ENCODE measurements around the gene KIR3DL3.
"Not testable (repeated sequence)": the region's sequence is repeated elsewhere in the genome, so short reads cannot be mapped to it uniquely, and the experiment has no call there.

The KIR3DL3 gene

GRCh38 chr19:54729416-54730188 is 5.4 kb downstream of the KIR3DL3 start:
- in situ Hi-C loops (cut with MboI; ENCODE audit: low sequenced_read_pairs, unreplicated experiment) = no loop called here
- DNase-seq (ENCODE audit: low spot score) = no peak
- no peak for TF ChIP-seq CTCF (IDR thresholded peaks at IDR 0.05; ENCODE audit: borderline replicate concordance, control extremely low read depth, extremely low read depth, insufficient read depth, missing control alignments)

- in situ Hi-C loops (cut with MboI; ENCODE audit: low sequenced_read_pairs, unreplicated experiment) = no loop called here
- DNase-seq (ENCODE audit: low spot score) = no peak
- TF ChIP-seq CTCF (IDR thresholded peaks at IDR 0.05; ENCODE audit: borderline replicate concordance, control extremely low read depth, extremely low read depth, insufficient read depth, missing control alignments) = no peak
Observed at GRCh38 chr19:54731191-54731590, 6.9 kb downstream of the KIR3DL3 start.

GRCh38 chr19:54738306-54738705 is 14.1 kb downstream of the KIR3DL3 start, which contains the start of gene KIR2DL3:
Gene KIR2DL3, plus strand, starts transcription at chr19:54738513. Its CDS starts 33 bp downstream, at chr19:54738546.
- in situ Hi-C loops (cut with MboI; ENCODE audit: low sequenced_read_pairs, unreplicated experiment); DNase-seq (ENCODE audit: low spot score): not testable (repeated sequence)

GRCh38 chr19:54738715-54739114 is 14.5 kb downstream of the KIR3DL3 start:
- no peak for DNase-seq (ENCODE audit: low spot score)
- in situ Hi-C loops (cut with MboI; ENCODE audit: low sequenced_read_pairs, unreplicated experiment) = no loop called here
- TF ChIP-seq CTCF (IDR thresholded peaks at IDR 0.05; ENCODE audit: borderline replicate concordance, control extremely low read depth, extremely low read depth, insufficient read depth, missing control alignments) = no peak

GRCh38 chr19:54739587-54740497 is 15.6 kb downstream of the KIR3DL3 start:
- in situ Hi-C loops (cut with MboI; ENCODE audit: low sequenced_read_pairs, unreplicated experiment) = no loop called here
- no peak for TF ChIP-seq CTCF (IDR thresholded peaks at IDR 0.05; ENCODE audit: borderline replicate concordance, control extremely low read depth, extremely low read depth, insufficient read depth, missing control alignments)
- DNase-seq (ENCODE audit: low spot score) = no peak

GRCh38 chr19:54741950-54742349 is 17.7 kb downstream of the KIR3DL3 start:
- DNase-seq (ENCODE audit: low spot score); in situ Hi-C loops (cut with MboI; ENCODE audit: low sequenced_read_pairs, unreplicated experiment): not testable (repeated sequence)

GRCh38 chr19:54744080-54744479 is 19.8 kb downstream of the KIR3DL3 start:
- DNase-seq (ENCODE audit: low spot score); in situ Hi-C loops (cut with MboI; ENCODE audit: low sequenced_read_pairs, unreplicated experiment): not testable (repeated sequence)

GRCh38 chr19:54747614-54748322 is 23.5 kb downstream of the KIR3DL3 start:
- DNase-seq (ENCODE audit: low spot score); in situ Hi-C loops (cut with MboI; ENCODE audit: low sequenced_read_pairs, unreplicated experiment): not testable (repeated sequence)

GRCh38 chr19:54750276-54750675 is 26.0 kb downstream of the KIR3DL3 start:
- in situ Hi-C loops (cut with MboI; ENCODE audit: low sequenced_read_pairs, unreplicated experiment); DNase-seq (ENCODE audit: low spot score): not testable (repeated sequence)

- DNase-seq (ENCODE audit: low spot score); in situ Hi-C loops (cut with MboI; ENCODE audit: low sequenced_read_pairs, unreplicated experiment): not testable (repeated sequence)
Observed at GRCh38 chr19:54756204-54757110, 32.2 kb downstream of the KIR3DL3 start.

- DNase-seq (ENCODE audit: low spot score) = not testable (repeated sequence)
Observed at GRCh38 chr19:54758577-54758976, 34.3 kb downstream of the KIR3DL3 start.

More at GRCh38 chr19:54758577-54758976, 34.3 kb downstream of the KIR3DL3 start:
- in situ Hi-C loops (cut with MboI; ENCODE audit: low sequenced_read_pairs, unreplicated experiment) = not testable (repeated sequence)

Data from GM13976 (cell line).